ENCODE results near the gene IRF4. TPM values are rescaled to one million over a fixed set of nuclear protein-coding genes. Genes with fewer than 3 reads are reported as not detected.

Gene IRF4
- total RNA-seq, 1 experiment from 2014 or later, result 0.72 TPM

GRCh38 chr6:394641-395289, 3.2 kb downstream of the IRF4 start:
- ChIA-PET CTCF (no interaction called here), POLR2A (no interaction called here)
- Histone ChIP-seq H3K9me3 (ENCODE audit: control insufficient read depth, insufficient read depth, low read depth, low read length) (no peaks in the 10 kb centered on the region), H3K4me1 (ENCODE audit: control insufficient read depth, insufficient read depth, low read length) (no peaks in the 10 kb centered on the region; the same call in 1 of the 2 replicates), H3K36me3 (ENCODE audit: control insufficient read depth, insufficient read depth, low read length) (no peaks in the 10 kb centered on the region), H3K27me3 (ENCODE audit: control insufficient read depth, insufficient read depth, low read length) (peaks cover 3% of the 10 kb centered on the region), H3K4me3 (ENCODE audit: low read depth in 2 of 2, low read length in 2 of 2) (no peak overlapping the region), H3K27ac (ENCODE audit: low read length) (no peak overlapping the region)
- no TSS peak for BruUV-seq (replicated peaks)
- intact Hi-C loops (cut with micrococcal nuclease; ENCODE audit: unreplicated experiment), result no loop called here
- in situ Hi-C loops (cut with HindIII; ENCODE audit: low pct_unique_long_range_greater_than_20kb, low sequenced_read_pairs), result no loop called here
- DNase-seq (ENCODE audit: low read depth, low spot score) (no peak), ATAC-seq (no peak)
- TF ChIP-seq SIN3A (IDR thresholded peaks at IDR 0.05; ENCODE audit: borderline replicate concordance, insufficient read depth, low read depth, low read length) (no peak), TCF7L2 (IDR thresholded peaks at IDR 0.05; ENCODE audit: low read depth, low read length) (no peak), POLR2AphosphoS5 (IDR thresholded peaks at IDR 0.05; ENCODE audit: low read depth, low read length) (no peak)
- TF ChIP-seq, protein P1, sequence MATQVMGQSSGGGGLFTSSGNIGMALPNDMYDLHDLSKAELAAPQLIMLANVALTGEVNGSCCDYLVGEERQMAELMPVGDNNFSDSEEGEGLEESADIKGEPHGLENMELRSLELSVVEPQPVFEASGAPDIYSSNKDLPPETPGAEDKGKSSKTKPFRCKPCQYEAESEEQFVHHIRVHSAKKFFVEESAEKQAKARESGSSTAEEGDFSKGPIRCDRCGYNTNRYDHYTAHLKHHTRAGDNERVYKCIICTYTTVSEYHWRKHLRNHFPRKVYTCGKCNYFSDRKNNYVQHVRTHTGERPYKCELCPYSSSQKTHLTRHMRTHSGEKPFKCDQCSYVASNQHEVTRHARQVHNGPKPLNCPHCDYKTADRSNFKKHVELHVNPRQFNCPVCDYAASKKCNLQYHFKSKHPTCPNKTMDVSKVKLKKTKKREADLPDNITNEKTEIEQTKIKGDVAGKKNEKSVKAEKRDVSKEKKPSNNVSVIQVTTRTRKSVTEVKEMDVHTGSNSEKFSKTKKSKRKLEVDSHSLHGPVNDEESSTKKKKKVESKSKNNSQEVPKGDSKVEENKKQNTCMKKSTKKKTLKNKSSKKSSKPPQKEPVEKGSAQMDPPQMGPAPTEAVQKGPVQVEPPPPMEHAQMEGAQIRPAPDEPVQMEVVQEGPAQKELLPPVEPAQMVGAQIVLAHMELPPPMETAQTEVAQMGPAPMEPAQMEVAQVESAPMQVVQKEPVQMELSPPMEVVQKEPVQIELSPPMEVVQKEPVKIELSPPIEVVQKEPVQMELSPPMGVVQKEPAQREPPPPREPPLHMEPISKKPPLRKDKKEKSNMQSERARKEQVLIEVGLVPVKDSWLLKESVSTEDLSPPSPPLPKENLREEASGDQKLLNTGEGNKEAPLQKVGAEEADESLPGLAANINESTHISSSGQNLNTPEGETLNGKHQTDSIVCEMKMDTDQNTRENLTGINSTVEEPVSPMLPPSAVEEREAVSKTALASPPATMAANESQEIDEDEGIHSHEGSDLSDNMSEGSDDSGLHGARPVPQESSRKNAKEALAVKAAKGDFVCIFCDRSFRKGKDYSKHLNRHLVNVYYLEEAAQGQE (IDR thresholded peaks at IDR 0.05; ENCODE audit: insufficient read depth in 1 of 2, low read depth in 2 of 2, low read length in 1 of 2), result no peak
- TF ChIP-seq, protein P2, sequence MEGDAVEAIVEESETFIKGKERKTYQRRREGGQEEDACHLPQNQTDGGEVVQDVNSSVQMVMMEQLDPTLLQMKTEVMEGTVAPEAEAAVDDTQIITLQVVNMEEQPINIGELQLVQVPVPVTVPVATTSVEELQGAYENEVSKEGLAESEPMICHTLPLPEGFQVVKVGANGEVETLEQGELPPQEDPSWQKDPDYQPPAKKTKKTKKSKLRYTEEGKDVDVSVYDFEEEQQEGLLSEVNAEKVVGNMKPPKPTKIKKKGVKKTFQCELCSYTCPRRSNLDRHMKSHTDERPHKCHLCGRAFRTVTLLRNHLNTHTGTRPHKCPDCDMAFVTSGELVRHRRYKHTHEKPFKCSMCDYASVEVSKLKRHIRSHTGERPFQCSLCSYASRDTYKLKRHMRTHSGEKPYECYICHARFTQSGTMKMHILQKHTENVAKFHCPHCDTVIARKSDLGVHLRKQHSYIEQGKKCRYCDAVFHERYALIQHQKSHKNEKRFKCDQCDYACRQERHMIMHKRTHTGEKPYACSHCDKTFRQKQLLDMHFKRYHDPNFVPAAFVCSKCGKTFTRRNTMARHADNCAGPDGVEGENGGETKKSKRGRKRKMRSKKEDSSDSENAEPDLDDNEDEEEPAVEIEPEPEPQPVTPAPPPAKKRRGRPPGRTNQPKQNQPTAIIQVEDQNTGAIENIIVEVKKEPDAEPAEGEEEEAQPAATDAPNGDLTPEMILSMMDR (IDR thresholded peaks at IDR 0.05), result no peak

DNA sequence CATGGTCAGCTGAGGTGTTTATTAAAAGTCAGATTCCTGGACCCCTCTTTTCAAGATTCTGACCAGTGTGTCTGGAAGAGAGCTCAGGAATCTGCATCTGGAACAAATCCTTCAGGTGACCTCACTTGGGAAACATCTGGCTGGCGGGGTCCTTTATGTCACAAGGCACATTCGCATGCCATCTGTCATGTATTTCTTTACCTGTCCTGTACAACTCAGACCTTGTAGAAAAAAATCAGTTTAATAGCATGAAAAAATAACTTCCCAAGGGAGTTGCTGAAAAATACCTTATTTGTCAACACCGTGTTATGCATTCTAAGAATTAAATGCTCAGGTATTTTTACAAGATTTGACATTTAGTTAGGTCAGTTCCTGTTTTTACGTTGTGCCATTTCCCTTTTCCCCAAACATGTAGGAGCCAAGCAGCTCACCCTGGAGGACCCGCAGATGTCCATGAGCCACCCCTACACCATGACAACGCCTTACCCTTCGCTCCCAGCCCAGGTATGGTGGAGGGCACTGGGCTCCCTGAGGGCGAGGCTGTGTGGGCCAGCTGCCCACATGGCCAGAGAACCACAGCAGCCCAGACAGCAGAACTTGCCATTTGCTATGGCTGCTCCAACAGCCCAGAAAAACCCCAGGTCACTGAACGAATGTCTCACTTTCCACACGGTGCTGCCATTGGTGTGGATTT, 4.0 kb downstream of the IRF4 start:
- DNase-seq (ENCODE audit: low read depth, low spot score) (no peak), ATAC-seq (no peak)
- ChIA-PET POLR2A (no interaction called here), CTCF (no interaction called here)
- H3K36me3 ChIP-seq (ENCODE audit: control insufficient read depth, insufficient read depth, low read length), result no peaks in the 10 kb centered on the region
- no peak for TF ChIP-seq POLR2AphosphoS5 (IDR thresholded peaks at IDR 0.05; ENCODE audit: low read depth, low read length)
- TF ChIP-seq SIN3A (IDR thresholded peaks at IDR 0.05; ENCODE audit: borderline replicate concordance, insufficient read depth, low read depth, low read length), result no peak
- no peak for TF ChIP-seq TCF7L2 (IDR thresholded peaks at IDR 0.05; ENCODE audit: low read depth, low read length)
- TF ChIP-seq, protein P2 (IDR thresholded peaks at IDR 0.05), result no peak
- TF ChIP-seq, protein P1 (IDR thresholded peaks at IDR 0.05; ENCODE audit: insufficient read depth in 1 of 2, low read depth in 2 of 2, low read length in 1 of 2), result no peak
- H3K27me3 ChIP-seq (ENCODE audit: control insufficient read depth, insufficient read depth, low read length), result peaks cover 5% of the 10 kb centered on the region
- H3K4me1 ChIP-seq (ENCODE audit: control insufficient read depth, insufficient read depth, low read length), result no peaks in the 10 kb centered on the region; the same call in 1 of the 2 replicates
- in situ Hi-C loops (cut with HindIII; ENCODE audit: low pct_unique_long_range_greater_than_20kb, low sequenced_read_pairs) (no loop called here), intact Hi-C loops (cut with micrococcal nuclease; ENCODE audit: unreplicated experiment) (no loop called here)
- no peak overlapping the region for H3K27ac ChIP-seq (ENCODE audit: low read length)
- no TSS peak for BruUV-seq (replicated peaks)
- no peaks in the 10 kb centered on the region for H3K9me3 ChIP-seq (ENCODE audit: control insufficient read depth, insufficient read depth, low read depth, low read length)
- H3K4me3 ChIP-seq (ENCODE audit: low read depth in 2 of 2, low read length in 2 of 2), result no peak overlapping the region

Data from Panc1 (cell line).